ENCODE measurements around the gene MAFF. TPM values are rescaled to one million over a fixed set of nuclear protein-coding genes. Genes with fewer than 3 reads are reported as not detected.

MAFF gene
- total RNA-seq, 4 donors from 2014 or later = 10.1 to 180 (median 44.0) TPM

DNA sequence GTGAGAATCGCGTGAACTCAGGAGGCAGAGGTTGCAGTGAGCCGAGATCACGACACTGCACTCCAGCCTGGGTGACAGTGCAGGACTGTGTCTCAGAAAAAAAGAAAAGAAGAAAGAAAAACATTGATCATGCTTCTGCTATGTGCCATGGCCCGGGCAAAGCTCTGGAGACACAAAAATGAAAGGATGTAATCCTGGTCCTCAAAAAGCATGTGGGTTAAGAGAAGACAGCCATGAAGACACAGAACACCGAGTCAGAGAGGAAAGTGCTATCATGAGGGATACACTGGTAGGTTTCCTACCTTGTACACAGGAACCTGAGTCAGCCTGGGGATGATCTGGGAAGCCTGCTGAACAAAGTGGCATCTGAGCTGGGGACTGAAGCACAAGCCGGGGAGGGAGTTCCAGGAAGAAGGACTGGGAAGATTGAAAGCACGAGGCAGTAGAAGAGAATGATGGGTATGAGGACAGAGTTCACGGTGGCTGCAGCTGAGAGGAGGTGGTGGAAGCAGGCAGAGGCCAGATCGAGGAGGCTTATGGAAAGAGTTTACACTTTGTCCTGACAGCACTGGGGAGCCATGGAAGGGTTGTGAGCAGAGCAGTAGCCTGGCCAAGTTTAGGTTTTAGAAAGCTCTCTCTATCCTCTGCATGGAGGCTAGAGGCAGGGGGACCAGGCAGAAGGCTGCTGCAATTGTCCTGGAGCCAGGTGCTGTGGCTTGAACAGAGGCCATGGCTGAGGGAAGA is 9.9 kb upstream of the MAFF start:
- Histone ChIP-seq H3K27me3 (no peaks in the 10 kb centered on the region), H3K4me3 (no peak overlapping the region), H3K9me3 (no peaks in the 10 kb centered on the region), H3K4me1 (no peaks in the 10 kb centered on the region), H3K36me3 (no peaks in the 10 kb centered on the region), H3K27ac (no peak overlapping the region)
- TF ChIP-seq POLR2A (IDR thresholded peaks at IDR 0.05) = no peak
- TF ChIP-seq, protein P1, sequence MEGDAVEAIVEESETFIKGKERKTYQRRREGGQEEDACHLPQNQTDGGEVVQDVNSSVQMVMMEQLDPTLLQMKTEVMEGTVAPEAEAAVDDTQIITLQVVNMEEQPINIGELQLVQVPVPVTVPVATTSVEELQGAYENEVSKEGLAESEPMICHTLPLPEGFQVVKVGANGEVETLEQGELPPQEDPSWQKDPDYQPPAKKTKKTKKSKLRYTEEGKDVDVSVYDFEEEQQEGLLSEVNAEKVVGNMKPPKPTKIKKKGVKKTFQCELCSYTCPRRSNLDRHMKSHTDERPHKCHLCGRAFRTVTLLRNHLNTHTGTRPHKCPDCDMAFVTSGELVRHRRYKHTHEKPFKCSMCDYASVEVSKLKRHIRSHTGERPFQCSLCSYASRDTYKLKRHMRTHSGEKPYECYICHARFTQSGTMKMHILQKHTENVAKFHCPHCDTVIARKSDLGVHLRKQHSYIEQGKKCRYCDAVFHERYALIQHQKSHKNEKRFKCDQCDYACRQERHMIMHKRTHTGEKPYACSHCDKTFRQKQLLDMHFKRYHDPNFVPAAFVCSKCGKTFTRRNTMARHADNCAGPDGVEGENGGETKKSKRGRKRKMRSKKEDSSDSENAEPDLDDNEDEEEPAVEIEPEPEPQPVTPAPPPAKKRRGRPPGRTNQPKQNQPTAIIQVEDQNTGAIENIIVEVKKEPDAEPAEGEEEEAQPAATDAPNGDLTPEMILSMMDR (IDR thresholded peaks at IDR 0.05) = no peak
- DNase-seq = no peak
- intact Hi-C loops (cut with DNase I; ENCODE audit: low total_unique reads) = no loop called here

DNA sequence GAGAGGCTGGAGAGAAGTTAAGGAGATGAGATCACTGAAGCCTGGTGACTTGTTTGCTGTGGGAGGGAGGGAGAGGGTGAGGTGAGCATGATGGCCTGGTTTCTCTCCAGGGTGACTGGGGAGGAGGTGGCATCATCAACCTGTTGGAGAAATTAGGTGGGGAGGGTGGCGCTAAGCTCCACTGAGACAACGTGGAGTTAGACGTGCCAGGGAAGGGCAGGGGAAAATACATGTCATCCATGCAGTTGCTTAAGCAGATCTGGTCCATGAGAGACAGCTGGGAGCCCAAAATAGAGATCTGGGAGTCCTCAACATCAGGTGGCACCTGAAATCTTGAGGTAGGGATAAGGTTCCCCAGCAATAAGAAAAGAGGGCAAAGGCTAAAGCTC is 9.3 kb upstream of the MAFF start:
- no peaks in the 10 kb centered on the region for H3K27me3 ChIP-seq
- no peak for TF ChIP-seq POLR2A (IDR thresholded peaks at IDR 0.05)
- TF ChIP-seq, protein P1 (IDR thresholded peaks at IDR 0.05) = no peak
- intact Hi-C loops (cut with DNase I; ENCODE audit: low total_unique reads) = no loop called here

DNA sequence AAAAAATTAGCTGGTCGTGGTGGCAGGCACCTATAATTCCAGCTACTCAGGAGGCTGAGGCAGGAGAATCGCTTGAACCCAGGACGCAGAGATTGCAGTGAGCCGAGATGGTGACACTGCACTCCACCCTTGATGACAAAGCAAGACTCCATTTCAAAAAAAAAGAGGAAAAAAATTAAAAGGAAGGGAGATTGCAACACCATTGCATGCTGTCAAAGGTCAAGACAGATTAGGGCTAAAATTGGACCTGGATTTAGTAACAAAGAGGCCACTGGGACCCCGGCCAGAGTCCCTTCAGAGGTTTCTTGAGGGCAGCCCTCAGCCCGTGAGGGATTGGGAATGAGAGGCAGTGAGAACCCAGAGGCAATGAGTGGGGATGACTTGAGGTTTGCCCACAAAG is 8.2 kb upstream of the MAFF start:
- peak in 1 of 2 donors; percentile 57 for DNase-seq

More for the DNA sequence above, 9.3 kb upstream of the MAFF start:
- Histone ChIP-seq H3K36me3 (no peaks in the 10 kb centered on the region), H3K4me3 (no peak overlapping the region), H3K27ac (no peak overlapping the region), H3K9me3 (no peaks in the 10 kb centered on the region), H3K4me1 (no peaks in the 10 kb centered on the region)
- no peak for DNase-seq

DNA sequence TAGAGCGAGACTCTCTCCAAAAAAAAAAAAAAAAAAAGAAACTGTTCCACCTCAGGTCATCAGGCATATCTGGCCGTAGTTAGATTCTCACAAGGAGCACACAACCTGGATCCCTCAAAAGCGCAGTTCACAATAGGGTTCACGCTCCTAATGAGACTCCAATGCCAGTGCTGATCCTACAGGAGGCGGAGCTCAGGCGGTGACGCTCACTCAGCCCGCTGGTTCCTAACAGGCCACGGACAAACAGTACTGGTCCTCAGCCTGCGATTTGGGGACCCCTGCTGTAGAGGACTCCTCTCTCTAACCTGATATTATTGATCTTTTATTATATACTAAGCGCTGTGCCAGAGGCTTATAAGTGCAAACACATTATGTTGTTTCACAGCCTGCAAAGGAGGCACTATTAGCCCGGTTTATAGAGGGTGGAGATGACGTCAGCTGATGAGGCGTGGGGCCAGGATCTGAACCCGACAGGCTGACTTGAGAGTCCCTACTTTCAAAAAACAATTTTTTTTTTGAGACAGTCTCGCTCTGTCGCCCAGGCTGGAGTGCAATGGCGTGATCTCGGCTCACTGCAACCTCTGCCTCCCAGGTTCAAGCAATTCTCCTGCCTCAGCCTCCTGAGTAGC is 4.9 kb upstream of the MAFF start:
- no peak overlapping the region for H3K27ac ChIP-seq
- intact Hi-C loops (cut with DNase I; ENCODE audit: low total_unique reads) = no loop called here
- H3K9me3 ChIP-seq = no peaks in the 10 kb centered on the region
- no peak for DNase-seq
- H3K4me1 ChIP-seq = no peaks in the 10 kb centered on the region
- no peaks in the 10 kb centered on the region for H3K27me3 ChIP-seq
- TF ChIP-seq, protein P1 (IDR thresholded peaks at IDR 0.05) = no peak
- no peak for TF ChIP-seq POLR2A (IDR thresholded peaks at IDR 0.05)
- no peaks in the 10 kb centered on the region for H3K36me3 ChIP-seq
- H3K4me3 ChIP-seq = no peak overlapping the region

More for the DNA sequence above, 8.2 kb upstream of the MAFF start:
- H3K36me3 ChIP-seq = no peaks in the 10 kb centered on the region
- intact Hi-C loops (cut with DNase I; ENCODE audit: low total_unique reads) = no loop called here
- H3K27me3 ChIP-seq = no peaks in the 10 kb centered on the region
- no peaks in the 10 kb centered on the region for H3K9me3 ChIP-seq
- no peaks in the 10 kb centered on the region for H3K4me1 ChIP-seq
- no peak overlapping the region for H3K4me3 ChIP-seq
- TF ChIP-seq, protein P1 (IDR thresholded peaks at IDR 0.05) = no peak
- no peak for TF ChIP-seq POLR2A (IDR thresholded peaks at IDR 0.05)
- no peak overlapping the region for H3K27ac ChIP-seq

Measured in uterus (tissue), 4 donors.